HUES6 (cell line): ENCODE results near the gene C17orf107.
A peak's percentile ranks its signal among the peaks of the same experiment; 100 is the strongest.
"Not testable (repeated sequence)": the region's sequence is repeated elsewhere in the genome, so short reads cannot be mapped to it uniquely, and the experiment has no call there.

Experiments
- H3K27ac ChIP-seq: 2 replicates; pipeline ENCODE4 v1.7.0; 2013; ENCODE audit warnings: low read depth, mild to moderate bottlenecking, low read length, inconsistent platforms
- H3K27me3 ChIP-seq: 2 replicates; pipeline ENCODE4 v1.6.1; 2013; ENCODE audit warnings: low read length; ENCODE audit not compliant: control insufficient read depth, insufficient read depth
- H3K36me3 ChIP-seq: 2 replicates; pipeline ENCODE4 v1.6.1; 2013; ENCODE audit warnings: low read length; ENCODE audit not compliant: control insufficient read depth, insufficient read depth
- H3K4me1 ChIP-seq: 2 replicates; pipeline ENCODE4 v1.6.1; 2013; ENCODE audit warnings: low read length; ENCODE audit not compliant: control insufficient read depth, insufficient read depth
- H3K4me3 ChIP-seq: 2 replicates; pipeline ENCODE4 v1.5.1; 2013; ENCODE audit warnings: low read depth, low read length
- H3K9ac ChIP-seq: one replicate; pipeline ENCODE4 v1.6.1; 2013; ENCODE audit warnings: mild to moderate bottlenecking, low read length
- H3K9me3 ChIP-seq: 2 replicates; pipeline ENCODE4 v1.6.1; 2013; ENCODE audit warnings: low read depth, low read length; ENCODE audit not compliant: control insufficient read depth, insufficient read depth

C17orf107 gene

DNA sequence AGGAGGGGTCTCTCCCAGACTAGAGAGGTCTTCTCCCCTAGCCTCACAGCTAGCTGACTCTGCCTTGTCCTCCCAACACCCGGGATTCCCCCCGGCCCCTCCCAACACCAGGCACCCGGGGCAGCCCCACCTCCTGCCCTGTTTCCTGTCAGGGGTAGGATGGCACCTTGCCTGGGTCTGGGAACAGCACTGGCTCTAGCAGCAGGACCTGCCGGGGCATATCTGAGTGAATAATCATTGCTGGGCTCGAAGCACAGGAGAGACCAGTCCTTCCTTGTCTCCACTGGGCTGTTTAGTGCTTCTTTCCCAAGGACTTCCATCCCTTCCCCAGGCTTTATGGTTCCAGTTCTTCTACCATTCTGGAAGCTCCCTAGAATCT, 40.5 kb upstream of the C17orf107 start:
- H3K4me1 ChIP-seq: peaks cover 49% of the 10 kb centered on the region
- H3K27ac ChIP-seq: peak overlapping the region; percentile 64; the same call in 1 of the 2 replicates
- H3K4me3 ChIP-seq: no peak overlapping the region; the same call in 1 of the 2 replicates
- no peaks in the 10 kb centered on the region for H3K27me3 ChIP-seq
- peaks cover 4% of the 10 kb centered on the region for H3K36me3 ChIP-seq
- no peaks in the 10 kb centered on the region for H3K9me3 ChIP-seq
- H3K9ac ChIP-seq: no peak overlapping the region

DNA sequence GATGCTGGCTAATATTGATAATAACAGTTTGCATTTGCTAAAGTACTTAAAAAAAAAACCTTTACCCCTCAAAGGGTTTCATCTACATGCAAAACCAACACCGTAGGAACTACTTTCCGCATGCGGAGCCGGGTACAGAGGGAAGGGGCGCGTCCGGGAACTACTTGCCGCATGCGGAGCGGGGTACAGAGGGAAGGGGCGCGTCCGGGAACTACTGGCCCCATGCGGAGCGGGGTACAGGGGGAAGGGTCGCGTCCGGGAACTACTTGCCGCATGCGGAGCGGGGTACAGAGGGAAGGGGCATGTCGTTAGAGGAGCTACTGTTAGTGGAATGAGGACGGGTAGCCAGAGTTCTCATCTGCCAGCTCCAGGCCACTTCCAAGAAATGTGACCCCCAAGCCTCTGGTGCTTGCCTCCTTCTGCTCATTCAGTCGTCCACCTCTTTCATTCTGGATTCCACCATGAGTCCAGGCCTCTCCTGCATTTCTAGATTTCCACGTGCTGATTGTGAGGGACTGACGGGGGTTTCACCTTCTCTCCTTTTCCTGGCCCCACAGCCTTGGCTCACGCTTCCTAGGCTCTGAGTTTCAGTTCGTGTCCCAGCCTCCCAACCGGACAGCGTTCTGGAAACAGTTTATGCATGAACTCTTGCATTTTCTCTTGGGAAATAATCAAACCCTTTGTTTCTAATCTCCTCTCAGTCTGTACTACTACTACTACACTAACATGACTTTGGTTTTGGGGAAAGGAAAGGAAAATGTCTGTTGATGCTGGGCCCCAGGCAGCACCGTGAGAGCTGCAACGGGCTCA, 39.3 kb upstream of the C17orf107 start:
- Histone ChIP-seq H3K36me3 (peaks cover 4% of the 10 kb centered on the region), H3K9me3 (no peaks in the 10 kb centered on the region), H3K4me3 (no peak overlapping the region), H3K9ac (no peak overlapping the region), H3K4me1 (peaks cover 39% of the 10 kb centered on the region), H3K27me3 (no peaks in the 10 kb centered on the region), H3K27ac (no peak overlapping the region)

DNA sequence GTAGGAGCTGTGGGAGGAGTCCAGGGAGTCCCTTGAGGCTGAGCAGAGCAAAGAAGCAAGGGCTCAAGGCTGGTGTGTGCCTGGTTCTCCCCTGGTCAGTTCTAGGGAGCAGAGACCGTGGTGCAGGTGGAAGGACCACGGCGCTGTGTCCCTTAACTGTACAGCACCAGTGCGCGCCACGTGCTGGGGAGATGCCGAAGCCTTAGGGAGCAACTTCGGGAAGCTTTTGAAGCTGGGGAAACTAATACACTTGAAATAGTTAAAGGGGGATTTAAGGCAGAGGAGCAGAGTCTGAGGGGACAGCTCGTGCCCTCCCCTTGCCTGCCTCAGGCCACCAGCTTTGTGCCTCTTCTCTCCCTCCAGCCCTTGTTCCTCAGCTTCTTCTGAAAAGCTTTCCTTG, 38.7 kb upstream of the C17orf107 start:
- no peak overlapping the region for H3K9ac ChIP-seq

DNA sequence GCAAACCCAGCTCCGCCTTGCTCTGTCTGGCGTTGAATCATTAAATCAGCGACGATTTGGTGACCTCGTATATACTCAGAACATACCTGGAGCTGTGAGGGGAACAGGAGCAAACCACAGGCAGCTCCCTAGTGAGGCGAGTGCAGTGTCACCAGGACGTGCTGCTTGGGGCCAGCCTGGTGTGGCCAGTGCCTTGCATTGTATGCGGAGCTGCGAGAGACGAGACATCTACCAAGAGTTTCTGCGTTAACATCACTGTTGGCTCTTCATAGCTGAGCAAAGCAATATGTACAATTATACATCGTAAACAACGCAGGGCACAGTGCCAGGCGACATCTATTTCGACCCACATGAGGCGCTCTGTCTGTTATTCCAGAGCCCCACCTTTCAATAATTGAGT, 38.3 kb upstream of the C17orf107 start:
- Histone ChIP-seq H3K27me3 (no peaks in the 10 kb centered on the region), H3K4me1 (peaks cover 39% of the 10 kb centered on the region), H3K9ac (no peak overlapping the region), H3K4me3 (no peak overlapping the region), H3K27ac (no peak overlapping the region), H3K9me3 (no peaks in the 10 kb centered on the region), H3K36me3 (peaks cover 4% of the 10 kb centered on the region)

More for the DNA sequence above, 38.7 kb upstream of the C17orf107 start:
- no peaks in the 10 kb centered on the region for H3K9me3 ChIP-seq
- H3K27me3 ChIP-seq: no peaks in the 10 kb centered on the region
- H3K27ac ChIP-seq: no peak overlapping the region
- peaks cover 39% of the 10 kb centered on the region for H3K4me1 ChIP-seq
- peaks cover 4% of the 10 kb centered on the region for H3K36me3 ChIP-seq
- no peak overlapping the region for H3K4me3 ChIP-seq

DNA sequence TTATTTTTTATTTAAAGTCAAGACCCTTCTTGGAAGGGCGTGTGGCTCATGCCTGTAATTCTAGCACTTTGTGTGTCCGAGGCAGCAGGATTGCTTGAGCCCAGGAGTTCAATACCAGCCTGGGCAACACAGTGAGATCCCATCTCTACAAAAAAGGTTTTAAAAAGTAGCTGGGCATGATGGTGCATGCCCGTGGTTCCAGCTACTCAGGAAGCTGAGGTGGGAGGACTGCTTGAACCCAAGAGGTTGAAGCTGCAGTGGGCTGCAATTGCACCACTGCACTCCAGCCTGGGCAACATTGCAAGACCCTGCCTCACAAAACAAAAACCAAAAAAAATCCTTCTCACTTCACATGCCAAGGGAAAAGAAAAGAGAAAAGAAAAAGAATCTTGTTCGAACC, 36.6 kb upstream of the C17orf107 start:
- no peaks in the 10 kb centered on the region for H3K27me3 ChIP-seq
- no peak overlapping the region for H3K4me3 ChIP-seq
- no peak overlapping the region for H3K9ac ChIP-seq
- H3K27ac ChIP-seq: no peak overlapping the region
- H3K9me3 ChIP-seq: no peaks in the 10 kb centered on the region
- peaks cover 4% of the 10 kb centered on the region for H3K36me3 ChIP-seq
- peaks cover 31% of the 10 kb centered on the region for H3K4me1 ChIP-seq

DNA sequence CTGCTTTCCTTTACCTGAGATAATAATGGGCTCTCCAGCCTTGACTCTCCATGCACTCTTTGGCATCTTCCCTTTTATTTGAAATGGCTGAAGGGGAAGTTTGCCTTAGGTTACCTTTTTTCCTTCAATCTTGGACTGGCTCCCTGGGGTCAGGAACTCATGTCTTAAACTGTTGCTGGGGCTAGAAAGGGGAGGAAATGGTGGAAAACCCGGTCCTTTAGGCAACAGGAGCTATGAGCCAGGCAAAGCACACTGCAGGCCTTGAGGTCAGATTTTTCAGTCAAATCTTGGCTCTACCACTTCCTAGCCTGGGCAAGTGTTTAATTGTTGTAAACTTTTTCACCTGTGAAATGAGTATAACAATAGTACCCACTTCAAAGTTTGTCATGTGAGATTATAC, 36.0 kb upstream of the C17orf107 start:
- Histone ChIP-seq H3K9me3 (no peaks in the 10 kb centered on the region), H3K36me3 (peaks cover 4% of the 10 kb centered on the region), H3K27me3 (no peaks in the 10 kb centered on the region), H3K4me3 (no peak overlapping the region), H3K9ac (no peak overlapping the region), H3K27ac (no peak overlapping the region), H3K4me1 (peaks cover 26% of the 10 kb centered on the region)

DNA sequence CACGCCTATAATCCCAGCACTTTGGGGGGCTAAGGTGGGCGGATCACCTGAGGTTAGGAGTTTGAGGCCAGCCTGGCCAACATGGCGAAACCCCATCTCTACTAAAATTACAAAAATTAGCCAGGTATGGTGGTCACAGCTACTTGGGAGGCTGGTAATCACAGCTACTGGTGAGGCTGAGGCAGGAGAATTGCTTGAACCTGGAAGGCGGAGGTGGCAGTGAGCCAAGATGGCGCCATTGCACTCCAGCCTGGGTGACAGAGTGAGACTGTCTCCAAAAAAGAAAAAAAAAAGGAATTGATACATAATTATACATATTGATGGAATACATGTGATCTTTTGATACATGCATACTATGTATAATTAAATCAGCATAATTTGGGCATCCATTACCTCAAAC, 31.8 kb upstream of the C17orf107 start:
- H3K9me3 ChIP-seq, H3K4me3 ChIP-seq, H3K27me3 ChIP-seq, H3K27ac ChIP-seq, H3K4me1 ChIP-seq, H3K36me3 ChIP-seq, H3K9ac ChIP-seq: not testable (repeated sequence)

DNA sequence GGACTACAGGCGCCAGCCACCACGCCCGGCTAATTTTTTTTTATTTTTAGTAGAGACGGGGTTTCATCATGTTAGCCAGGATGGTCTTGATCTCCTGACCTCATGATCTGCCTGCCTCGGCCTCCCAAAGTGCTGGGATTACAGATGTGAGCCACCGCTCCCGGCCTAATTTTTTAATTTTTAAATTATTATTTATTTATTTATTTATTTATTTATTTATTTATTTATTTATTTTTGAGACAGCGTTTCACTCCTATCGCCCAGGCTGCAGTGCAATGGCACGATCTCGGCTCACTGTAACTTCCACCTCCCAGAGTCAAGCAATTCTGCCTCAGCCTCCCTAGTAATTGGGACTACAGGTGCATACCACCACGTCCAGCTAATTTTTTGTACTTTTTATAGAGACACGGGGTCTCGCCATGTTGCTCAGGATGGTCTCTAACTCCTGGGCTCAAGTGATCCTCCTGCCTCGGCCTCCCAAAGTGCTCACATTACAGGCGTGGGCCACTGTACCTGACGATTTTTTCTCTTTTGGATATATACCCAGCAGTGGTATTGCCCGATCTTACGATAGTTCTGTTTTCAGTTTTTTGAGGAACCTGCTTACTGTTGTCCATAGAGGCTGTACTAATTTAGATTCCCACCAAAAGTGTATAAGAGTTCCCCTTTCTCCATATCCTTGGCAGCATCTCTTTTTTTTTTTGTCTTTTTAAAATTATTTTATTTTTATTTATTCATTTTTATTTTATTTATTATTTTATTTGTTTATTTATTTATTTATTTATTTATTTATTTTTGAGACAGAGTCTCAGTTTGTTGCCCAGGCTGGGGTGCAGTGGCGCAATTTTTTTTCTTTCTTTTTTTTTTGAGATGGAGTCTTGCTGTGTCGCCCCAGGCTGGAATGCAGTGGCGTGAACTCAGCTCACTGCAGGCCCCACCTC, 30.0 kb upstream of the C17orf107 start:
- not testable (repeated sequence) for H3K36me3 ChIP-seq, H3K9me3 ChIP-seq, H3K4me1 ChIP-seq, H3K27ac ChIP-seq, H3K27me3 ChIP-seq, H3K9ac ChIP-seq, H3K4me3 ChIP-seq

DNA sequence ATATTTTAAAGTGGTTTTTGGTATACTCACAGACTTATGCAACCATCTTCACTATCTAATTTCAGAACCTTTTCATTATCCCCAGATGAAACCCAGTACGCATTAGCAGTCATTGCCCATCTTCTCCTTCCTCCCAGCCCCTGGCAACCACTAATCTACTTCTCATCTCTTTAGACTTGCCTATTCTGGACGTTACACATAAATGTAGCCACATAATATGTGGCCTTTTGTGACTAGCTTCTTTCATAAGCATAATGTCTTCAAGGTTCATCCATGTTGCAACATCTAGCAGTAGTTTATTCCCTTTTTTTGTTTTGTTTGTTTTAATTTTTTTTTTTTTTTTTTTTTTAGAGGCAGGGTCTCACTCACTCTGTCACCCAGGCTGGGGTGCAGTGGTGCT, 28.5 kb upstream of the C17orf107 start:
- Histone ChIP-seq H3K4me3 (no peak overlapping the region), H3K4me1 (peaks cover 5% of the 10 kb centered on the region; the same call in 1 of the 2 replicates), H3K9me3 (no peaks in the 10 kb centered on the region), H3K27me3 (no peaks in the 10 kb centered on the region), H3K36me3 (no peaks in the 10 kb centered on the region), H3K9ac (no peak overlapping the region), H3K27ac (no peak overlapping the region)

DNA sequence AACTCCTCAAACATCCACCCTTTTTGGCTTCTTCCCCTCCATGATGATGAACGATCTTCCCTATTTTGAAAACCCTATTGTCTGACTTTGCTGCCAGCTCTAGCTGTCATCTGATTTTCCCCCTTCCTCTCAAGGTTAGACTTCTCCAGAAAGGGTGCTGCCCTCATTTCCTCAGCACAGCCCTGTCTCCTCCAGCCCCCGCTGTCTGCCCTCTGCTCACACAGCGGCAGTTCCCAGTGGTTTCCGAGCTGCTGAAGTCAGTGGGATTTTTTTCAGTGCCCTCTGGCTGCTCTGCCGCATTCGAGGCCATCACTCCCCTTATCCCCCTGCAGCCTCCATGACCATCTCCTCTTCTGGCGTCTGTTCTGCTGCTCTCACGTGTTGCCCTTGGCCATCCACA, 26.6 kb upstream of the C17orf107 start:
- Histone ChIP-seq H3K27ac (no peak overlapping the region), H3K9me3 (no peaks in the 10 kb centered on the region), H3K4me1 (peaks cover 5% of the 10 kb centered on the region; the same call in 1 of the 2 replicates), H3K27me3 (no peaks in the 10 kb centered on the region), H3K9ac (no peak overlapping the region), H3K36me3 (no peaks in the 10 kb centered on the region), H3K4me3 (no peak overlapping the region)

DNA sequence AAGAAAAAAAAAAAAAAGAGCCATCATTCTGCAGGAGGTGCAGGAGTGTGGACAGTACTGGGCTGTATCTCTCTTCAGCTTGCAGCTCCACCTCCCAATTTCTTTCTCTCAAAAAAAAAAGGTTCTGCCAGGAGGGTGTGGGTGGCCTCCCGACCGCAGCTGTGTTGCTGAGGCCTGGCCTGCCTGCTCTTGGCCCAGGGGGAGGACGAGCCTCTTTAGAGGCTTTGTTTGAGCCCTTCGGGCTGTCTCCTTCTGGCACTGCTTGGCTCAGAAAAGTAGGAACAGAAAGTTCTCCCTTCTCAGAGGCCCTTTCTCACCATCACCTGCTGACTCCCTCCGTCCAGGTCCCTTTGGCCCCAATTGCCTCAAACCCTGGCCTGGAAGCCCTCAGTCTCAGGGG, 22.2 kb upstream of the C17orf107 start:
- no peaks in the 10 kb centered on the region for H3K9me3 ChIP-seq
- H3K9ac ChIP-seq: no peak overlapping the region
- peaks cover 10% of the 10 kb centered on the region for H3K4me1 ChIP-seq
- peaks cover 6% of the 10 kb centered on the region; the same call in 1 of the 2 replicates for H3K36me3 ChIP-seq
- no peak overlapping the region for H3K4me3 ChIP-seq
- no peaks in the 10 kb centered on the region for H3K27me3 ChIP-seq
- H3K27ac ChIP-seq: no peak overlapping the region
